SJSA1 (cell line): ENCODE data around the gene HAAO. TPM values are rescaled to one million over a fixed set of nuclear protein-coding genes. Genes with fewer than 3 reads are reported as not detected.
A peak's percentile ranks its signal among the peaks of the same experiment; 100 is the strongest.

Source experiments
- DNase-seq, 2 experiments: peaks; one replicate each; pipeline ENCODE4 v3.0.0-alpha.2; 2015 to 2020; ENCODE audit warnings: low spot score in 2 of 2, low read depth in 1 of 2
- H3K27ac ChIP-seq: fragments of 250-450 bp; sonication (Bioruptor Pico); 2 replicates; pipeline ENCODE4 v1.5.1; 2020; ENCODE audit warnings: mild to moderate bottlenecking, moderate library complexity
- H3K27me3 ChIP-seq: fragments of 250-450 bp; sonication (Bioruptor Pico); replicated peaks from 2 replicates; pipeline ENCODE4 v1.5.1; 2020; ENCODE audit warnings: mild to moderate bottlenecking, moderate library complexity
- H3K36me3 ChIP-seq: fragments of 250-450 bp; sonication (Bioruptor Pico); 2 replicates; pipeline ENCODE4 v1.5.1; 2020; ENCODE audit warnings: mild to moderate bottlenecking
- H3K4me1 ChIP-seq: fragments of 250-450 bp; sonication (Bioruptor Pico); replicated peaks from 2 replicates; pipeline ENCODE4 v1.6.1; 2021; ENCODE audit warnings: mild to moderate bottlenecking
- H3K4me3 ChIP-seq: fragments of 250-450 bp; sonication (Bioruptor Pico); 2 replicates; pipeline ENCODE4 v1.5.1; 2020; ENCODE audit warnings: mild to moderate bottlenecking
- H3K9me3 ChIP-seq: fragments of 250-450 bp; sonication (Bioruptor Pico); replicated peaks from 2 replicates; pipeline ENCODE4 v1.5.1; 2020; ENCODE audit warnings: mild to moderate bottlenecking
- total RNA-seq: library from RNA; depleted of rRNA; stranded (reverse); fragments of >200 nt; shearing (Covaris generic); gene quantifications from 2 replicates; pipeline ENCODE4 v1.2.3, GENCODE V29; 2014

HAAO gene
- total RNA-seq, 1 experiment from 2014 or later, result not detected

DNA sequence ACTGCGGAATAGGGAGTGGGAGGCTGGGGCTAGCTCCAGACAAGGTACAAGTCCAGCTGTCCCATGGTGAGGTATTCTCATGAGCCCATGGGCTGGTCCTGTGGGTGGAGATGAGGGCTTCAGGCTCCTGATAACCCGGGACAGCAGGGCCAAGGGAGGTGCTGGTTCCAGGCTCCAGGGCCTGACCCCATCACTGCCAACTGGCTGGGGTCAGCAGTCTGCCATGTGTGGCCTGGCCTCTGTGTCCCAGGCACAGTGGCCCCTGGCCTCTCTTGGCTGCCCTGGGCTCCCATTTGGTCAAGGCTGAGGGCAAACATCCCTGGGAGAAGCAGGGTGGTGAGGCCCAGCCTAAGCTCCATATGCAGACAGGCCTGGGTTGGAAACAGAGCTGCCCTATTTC, 27.5 kb downstream of the HAAO start:
- Histone ChIP-seq H3K27ac (no peak overlapping the region), H3K4me3 (no peak overlapping the region), H3K9me3 (no peaks in the 10 kb centered on the region), H3K4me1 (no peaks in the 10 kb centered on the region), H3K27me3 (no peaks in the 10 kb centered on the region), H3K36me3 (no peaks in the 10 kb centered on the region)
- DNase-seq, result no peak

DNA sequence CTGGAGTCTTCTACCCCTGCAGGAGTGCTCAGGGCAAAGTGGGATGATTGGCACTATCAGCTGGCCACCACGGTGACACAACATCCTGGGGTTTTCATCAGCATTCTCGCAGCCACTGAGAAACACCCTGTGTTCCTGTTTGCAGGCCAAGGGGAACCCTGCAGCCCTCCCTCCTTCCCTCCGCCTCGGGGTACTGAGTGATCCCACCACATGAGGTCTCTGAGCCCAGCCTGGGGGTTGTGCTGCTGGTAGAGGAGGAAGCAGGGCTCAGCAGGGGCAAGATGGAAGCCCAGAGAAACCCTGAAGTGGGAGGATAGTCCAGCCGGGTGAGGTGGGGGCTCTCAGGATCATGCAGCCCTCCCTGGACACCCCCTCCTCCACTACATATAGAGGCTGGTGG, 28.3 kb downstream of the HAAO start, which contains the start of gene OXER1:
TSS of gene OXER1 (minus strand) at position 40 of the 400 bp plus-strand sequence. CDS start 73 bp downstream, outside the sequence.
- Histone ChIP-seq H3K36me3 (no peaks in the 10 kb centered on the region), H3K9me3 (no peaks in the 10 kb centered on the region), H3K27ac (no peak within 1 kb of the TSS), H3K4me1 (no peaks in the 10 kb centered on the region), H3K4me3 (no peak within 1 kb of the TSS), H3K27me3 (no peaks in the 10 kb centered on the region)
- peak in 1 of 2 experiments; percentile 28 for DNase-seq

DNA sequence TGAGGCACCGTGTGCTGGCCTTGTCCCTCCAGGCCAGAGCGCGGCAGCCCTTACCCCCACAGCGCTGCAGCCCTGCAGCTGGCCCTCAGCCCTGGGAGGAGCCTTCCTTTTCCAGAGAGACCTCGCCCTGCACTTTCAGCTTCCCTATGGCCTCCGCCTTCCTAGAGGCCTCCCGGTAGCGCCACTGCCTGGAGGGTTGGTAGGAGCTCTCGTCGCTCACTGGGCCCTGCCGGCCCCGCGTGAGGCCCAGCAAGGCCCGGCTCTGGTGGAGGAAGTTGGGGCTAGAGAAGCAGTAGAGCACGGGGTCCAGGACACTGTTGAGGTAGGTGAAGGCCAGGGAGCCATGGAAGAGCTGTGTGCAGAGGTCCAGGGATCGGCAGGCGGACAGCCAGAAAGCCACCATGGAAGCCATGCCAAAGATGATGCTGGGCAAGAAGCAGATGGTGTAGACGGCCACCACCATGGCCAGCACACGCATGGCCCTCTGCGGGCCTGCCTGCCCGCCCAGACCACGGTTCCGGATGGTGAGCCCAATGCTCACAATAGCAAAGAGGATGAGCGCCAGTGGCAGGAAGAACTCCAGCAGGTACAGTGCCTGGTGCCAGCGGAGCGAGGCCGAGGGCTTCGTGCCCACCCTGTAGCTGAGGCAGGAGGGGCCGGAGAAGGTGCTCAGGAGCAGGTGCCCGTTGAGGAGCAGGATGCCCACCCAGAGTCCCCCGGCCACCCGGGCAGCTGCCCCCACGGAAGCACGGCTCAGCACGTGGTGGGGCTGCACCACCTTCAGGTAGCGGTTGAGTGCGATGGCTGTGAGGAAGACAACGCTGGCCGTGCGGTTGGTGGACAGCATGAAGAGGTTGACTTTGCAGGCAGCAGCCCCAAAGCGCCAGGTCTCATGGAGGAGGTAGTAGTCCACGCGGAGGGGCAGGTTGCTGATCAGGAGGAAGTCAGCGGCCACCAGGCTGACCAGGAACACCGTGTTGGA, 29.3 kb downstream of the HAAO start:
- Histone ChIP-seq H3K27ac (no peak overlapping the region), H3K27me3 (no peaks in the 10 kb centered on the region), H3K4me3 (no peak overlapping the region), H3K9me3 (no peaks in the 10 kb centered on the region), H3K4me1 (no peaks in the 10 kb centered on the region), H3K36me3 (no peaks in the 10 kb centered on the region)
- peak in 1 of 2 experiments; percentile 38 for DNase-seq

DNA sequence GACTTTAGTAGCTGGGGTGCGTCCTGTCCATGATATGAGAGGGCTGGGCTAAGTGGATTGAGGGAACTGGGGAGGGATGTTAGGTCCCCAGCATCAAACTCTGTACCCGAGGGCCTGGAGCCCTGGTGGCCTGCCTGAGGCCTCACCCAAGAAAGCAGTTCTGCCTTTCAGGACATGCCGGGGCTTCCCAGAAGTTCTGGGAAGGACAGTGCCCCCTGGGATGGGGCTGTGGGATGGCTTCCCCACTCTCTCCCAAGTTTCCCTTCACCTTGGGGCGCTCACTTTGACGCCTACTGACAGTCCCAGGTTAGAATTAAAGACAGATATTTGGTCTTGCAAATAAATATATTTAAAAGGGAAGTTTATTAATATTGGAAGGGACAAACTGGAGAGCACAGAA, 30.2 kb downstream of the HAAO start:
- H3K27ac ChIP-seq, result no peak overlapping the region
- no peak overlapping the region for H3K4me3 ChIP-seq
- no peaks in the 10 kb centered on the region for H3K27me3 ChIP-seq
- H3K36me3 ChIP-seq, result no peaks in the 10 kb centered on the region
- H3K9me3 ChIP-seq, result no peaks in the 10 kb centered on the region
- peak in 1 of 2 experiments; percentile 23 for DNase-seq
- H3K4me1 ChIP-seq, result no peaks in the 10 kb centered on the region

DNA sequence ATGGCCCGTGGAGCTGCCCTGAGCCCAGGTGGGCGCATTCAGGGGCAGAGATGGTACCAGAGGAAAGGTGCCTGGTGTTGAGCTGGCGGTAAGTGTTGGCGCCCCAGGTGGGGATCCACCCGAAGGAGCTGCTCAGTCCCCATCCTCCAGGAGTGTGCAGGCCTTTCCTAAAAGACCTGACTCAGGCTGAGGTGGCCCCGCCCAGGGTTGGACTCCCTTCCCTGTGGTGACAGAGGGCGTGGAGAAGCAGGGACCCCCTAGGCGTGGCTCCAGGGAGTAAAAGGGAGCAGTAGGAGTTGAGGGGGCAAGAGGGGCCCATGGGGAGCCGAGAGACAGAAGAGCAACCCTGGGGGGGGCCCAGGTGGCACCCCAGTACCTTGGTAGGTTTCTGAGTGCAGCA, 30.8 kb downstream of the HAAO start:
- no peak overlapping the region for H3K4me3 ChIP-seq
- no peak overlapping the region for H3K27ac ChIP-seq
- H3K27me3 ChIP-seq, result no peaks in the 10 kb centered on the region
- no peaks in the 10 kb centered on the region for H3K4me1 ChIP-seq
- H3K36me3 ChIP-seq, result no peaks in the 10 kb centered on the region
- no peaks in the 10 kb centered on the region for H3K9me3 ChIP-seq
- peak in 1 of 2 experiments; percentile 34 for DNase-seq

DNA sequence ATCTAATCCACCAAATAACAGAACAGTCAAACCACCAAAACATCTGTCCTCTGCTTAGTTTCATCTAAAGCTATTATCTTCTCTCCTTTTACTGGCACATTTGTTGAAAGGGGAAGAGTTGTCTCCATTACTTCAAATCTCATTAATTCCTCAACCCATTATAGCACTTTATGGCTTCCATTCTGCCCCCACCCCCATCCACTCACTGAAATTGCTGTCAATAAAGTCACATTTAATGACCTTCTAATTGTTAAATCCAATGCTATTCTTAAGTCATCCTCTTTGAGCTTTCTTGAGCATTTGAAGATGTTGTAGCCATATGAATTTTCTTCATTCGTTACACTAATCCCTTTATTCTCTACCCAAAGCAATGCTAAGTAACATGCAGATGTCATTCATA, 33.6 kb downstream of the HAAO start:
- Histone ChIP-seq H3K9me3 (no peaks in the 10 kb centered on the region), H3K4me1 (no peaks in the 10 kb centered on the region), H3K27ac (no peak overlapping the region), H3K4me3 (no peak overlapping the region), H3K36me3 (no peaks in the 10 kb centered on the region), H3K27me3 (no peaks in the 10 kb centered on the region)
- no peak for DNase-seq

DNA sequence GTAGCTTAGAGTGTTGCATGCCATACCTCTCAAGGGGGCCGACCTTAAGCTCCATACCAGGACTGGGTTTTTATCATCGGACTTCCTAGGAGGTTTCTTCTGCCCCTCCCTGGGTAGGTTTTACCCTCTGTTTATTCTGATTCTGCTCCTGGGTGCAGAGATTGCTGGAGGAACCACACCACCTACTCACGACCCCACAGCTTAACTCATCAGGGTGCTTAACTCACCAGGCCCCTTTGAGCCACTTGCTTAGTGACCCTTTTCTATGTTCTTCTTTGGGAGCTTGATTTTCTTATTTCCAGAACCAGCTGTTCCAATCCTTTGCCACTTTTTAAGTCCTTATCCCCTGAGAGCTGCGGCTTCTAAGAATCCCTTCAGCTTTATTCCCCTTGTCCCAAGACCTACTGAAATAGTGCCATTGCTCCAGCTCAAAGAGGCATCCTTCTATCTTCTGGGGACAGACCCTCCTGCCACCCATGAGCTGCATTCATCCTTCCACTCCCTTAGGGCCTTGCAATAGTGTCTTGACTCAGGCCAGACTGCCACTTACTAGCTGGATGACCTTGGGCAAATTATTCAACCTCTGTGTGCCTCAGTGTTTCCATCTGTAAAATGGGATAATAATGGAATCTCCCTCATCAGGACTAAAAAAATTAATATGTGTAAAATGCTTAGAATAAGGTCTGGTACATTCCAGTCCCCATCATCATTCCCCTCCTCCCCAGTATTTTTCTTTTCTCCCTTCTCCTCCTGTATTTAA, 34.2 kb downstream of the HAAO start:
- no peaks in the 10 kb centered on the region for H3K4me1 ChIP-seq
- DNase-seq, result no peak
- H3K27me3 ChIP-seq, result no peaks in the 10 kb centered on the region
- H3K36me3 ChIP-seq, result no peaks in the 10 kb centered on the region
- no peak overlapping the region for H3K27ac ChIP-seq
- no peaks in the 10 kb centered on the region for H3K9me3 ChIP-seq
- no peak overlapping the region for H3K4me3 ChIP-seq

DNA sequence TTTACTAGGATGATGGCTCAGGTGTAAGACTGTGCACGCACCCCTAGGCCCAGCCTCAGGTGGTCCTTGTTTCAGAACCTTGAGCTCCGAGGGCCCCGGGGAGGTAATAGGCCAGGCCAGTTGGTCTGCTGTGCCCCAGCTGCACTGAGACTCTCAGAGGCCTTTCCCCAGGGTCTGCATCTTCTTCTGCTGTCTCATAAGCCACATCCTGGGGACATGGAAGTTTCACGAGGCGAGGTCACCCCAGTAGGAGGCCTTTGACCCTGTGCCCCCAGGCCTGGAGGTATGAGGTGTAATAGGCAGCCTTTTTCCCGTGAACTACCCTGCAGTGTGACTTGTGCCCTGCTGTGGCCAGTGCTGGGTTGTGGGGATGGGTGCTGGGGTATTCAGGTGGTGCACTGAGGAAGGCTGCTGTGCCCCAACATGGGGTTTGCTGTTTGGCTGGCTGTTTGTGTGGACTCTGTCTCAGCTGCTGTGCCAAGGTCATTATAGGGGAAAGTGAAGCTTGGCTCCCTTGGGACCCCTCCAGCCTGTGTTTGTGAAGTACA, 35.3 kb downstream of the HAAO start:
- Histone ChIP-seq H3K27me3 (no peaks in the 10 kb centered on the region), H3K36me3 (no peaks in the 10 kb centered on the region), H3K4me1 (no peaks in the 10 kb centered on the region), H3K27ac (no peak overlapping the region), H3K4me3 (no peak overlapping the region), H3K9me3 (no peaks in the 10 kb centered on the region)
- no peak for DNase-seq

DNA sequence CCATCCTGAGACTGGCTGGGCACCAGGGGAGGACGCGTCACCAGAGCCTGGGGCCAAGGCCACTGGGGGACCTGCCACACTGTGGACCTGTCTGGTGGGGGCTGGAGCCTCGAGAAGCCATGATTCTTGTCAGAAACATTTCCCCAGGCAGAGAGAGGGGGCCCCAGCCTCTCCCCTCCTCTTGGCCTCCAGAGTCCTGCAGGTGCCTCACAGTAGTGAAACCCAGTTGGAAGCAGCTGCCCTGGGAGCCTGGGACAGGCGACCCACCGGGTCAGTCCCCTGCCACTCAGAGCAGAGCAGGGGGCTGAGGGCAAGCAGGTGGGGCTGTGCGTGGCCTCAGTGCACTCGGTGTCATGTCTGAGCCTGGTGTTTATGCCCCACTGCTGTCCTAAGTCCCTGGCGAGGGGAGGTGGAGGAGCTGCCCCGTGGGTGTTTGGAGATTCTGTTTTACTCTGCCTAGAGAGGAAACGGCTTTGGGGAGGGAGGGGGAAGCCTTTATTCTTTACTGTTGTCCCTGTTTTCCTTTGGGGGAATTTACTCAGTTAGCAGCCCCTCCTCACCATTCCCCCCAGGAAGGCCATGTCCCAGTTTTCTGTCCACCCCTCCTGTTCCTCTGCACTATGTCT, 36.1 kb downstream of the HAAO start:
- no peaks in the 10 kb centered on the region for H3K27me3 ChIP-seq
- H3K9me3 ChIP-seq, result no peaks in the 10 kb centered on the region
- H3K4me3 ChIP-seq, result no peak overlapping the region
- H3K4me1 ChIP-seq, result no peaks in the 10 kb centered on the region
- H3K36me3 ChIP-seq, result no peaks in the 10 kb centered on the region
- DNase-seq, result no peak
- H3K27ac ChIP-seq, result no peak overlapping the region

DNA sequence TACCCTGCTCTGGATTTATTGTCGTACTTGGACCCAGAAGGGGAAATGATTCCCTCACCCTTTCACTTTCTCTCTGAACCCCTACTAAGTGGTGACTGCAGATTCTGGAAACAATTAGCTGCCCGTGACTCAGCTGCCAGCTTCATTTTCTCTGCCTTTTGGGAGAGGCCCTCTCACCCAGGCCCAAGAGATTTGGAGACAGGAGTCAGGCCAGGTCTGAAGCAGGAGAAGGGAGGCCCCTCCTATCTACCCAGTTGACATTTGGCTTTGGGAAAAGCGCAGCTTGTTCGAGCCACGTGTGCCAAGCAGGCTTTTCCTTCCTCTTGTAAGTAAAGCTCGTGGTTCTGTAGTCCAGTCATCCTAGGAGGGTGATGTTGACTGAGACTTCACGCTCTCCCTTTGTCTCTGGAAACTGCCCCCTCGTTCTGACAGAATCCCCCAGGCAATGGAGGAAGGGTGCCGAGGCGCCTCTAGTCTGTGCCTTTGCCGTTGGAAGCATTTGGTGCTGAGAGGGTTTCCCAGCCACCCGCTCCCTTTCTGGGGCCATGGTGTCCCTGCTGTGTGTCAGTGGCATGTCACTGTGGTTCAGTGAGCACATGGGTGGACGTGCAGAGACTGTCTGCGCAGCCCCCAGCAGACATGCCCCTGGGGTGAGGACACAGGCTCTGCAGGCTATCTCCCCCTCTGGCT, 37.0 kb downstream of the HAAO start:
- no peak for DNase-seq
- Histone ChIP-seq H3K36me3 (no peaks in the 10 kb centered on the region), H3K4me3 (no peak overlapping the region), H3K4me1 (no peaks in the 10 kb centered on the region), H3K27me3 (no peaks in the 10 kb centered on the region), H3K27ac (no peak overlapping the region), H3K9me3 (no peaks in the 10 kb centered on the region)

DNA sequence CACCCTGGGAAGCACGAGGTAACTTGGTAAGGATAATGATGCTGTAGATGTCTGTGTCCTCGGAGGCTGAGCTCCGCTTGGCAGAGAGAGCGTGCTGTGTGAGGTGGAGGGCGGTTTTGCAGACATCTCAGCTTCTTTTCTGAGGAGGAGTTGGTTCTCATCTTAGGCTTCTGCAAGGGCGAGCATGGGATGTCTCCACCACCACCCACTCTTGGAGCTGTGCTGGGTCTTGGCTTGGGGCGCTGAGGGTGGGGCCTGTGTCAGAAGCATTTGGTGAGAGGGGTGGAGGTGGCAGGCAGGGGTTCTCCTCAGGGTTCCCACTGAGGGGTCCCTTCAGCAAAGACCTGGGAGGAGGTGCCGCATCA, 37.6 kb downstream of the HAAO start:
- Histone ChIP-seq H3K27me3 (no peaks in the 10 kb centered on the region), H3K36me3 (no peaks in the 10 kb centered on the region), H3K4me3 (no peak overlapping the region), H3K4me1 (no peaks in the 10 kb centered on the region), H3K9me3 (no peaks in the 10 kb centered on the region), H3K27ac (no peak overlapping the region)
- no peak for DNase-seq

DNA sequence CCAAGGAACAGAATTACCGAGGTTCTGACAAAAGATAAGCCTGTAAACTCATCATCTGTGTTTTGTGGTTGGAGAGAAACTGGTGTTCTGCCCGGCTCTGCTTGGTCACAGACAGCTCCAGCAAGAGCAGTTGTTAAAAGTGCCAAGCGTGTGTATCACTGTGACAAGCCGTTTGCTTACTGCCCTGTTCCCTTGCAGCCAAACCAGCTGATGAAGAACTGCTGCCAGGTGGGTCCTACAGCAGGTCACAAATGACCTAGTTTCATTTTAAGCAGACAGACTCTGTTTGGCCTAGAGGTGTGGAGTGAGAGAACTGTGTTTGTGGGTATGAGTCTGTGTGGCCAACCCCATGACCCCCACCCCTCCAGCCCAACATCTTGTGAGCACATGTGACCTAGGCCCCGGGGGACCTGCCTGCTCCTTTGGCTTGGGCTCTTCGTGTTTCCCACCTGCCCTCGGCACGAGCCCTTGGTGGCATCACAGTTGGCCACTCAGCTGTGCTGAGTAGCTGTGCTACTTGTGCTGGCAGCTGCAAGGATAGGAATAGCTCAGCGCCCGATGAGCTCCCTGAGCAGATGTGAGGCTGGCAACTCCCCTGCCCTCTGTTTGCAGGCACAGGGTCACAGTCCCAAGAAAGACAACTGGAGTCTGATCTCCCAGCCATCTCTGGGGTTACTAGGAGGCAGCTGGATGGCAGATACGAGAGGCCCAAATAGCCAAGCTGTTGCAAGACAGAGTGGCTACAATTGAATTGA, 38.2 kb downstream of the HAAO start:
- no peak overlapping the region for H3K4me3 ChIP-seq
- no peaks in the 10 kb centered on the region for H3K27me3 ChIP-seq
- DNase-seq, result no peak
- H3K9me3 ChIP-seq, result no peaks in the 10 kb centered on the region
- no peaks in the 10 kb centered on the region for H3K4me1 ChIP-seq
- H3K27ac ChIP-seq, result no peak overlapping the region
- no peaks in the 10 kb centered on the region for H3K36me3 ChIP-seq
